IPS-20b (cell line): ENCODE results near the gene FBXW5.

Experiments used
- H3K27ac ChIP-seq: one replicate; pipeline ENCODE4 v1.5.1; 2013; ENCODE audit warnings: low read length
- H3K27me3 ChIP-seq: 2 replicates; pipeline ENCODE4 v1.6.1; 2013; ENCODE audit warnings: mild to moderate bottlenecking, low read length, inconsistent platforms; ENCODE audit not compliant: insufficient read depth
- H3K36me3 ChIP-seq: 2 replicates; pipeline ENCODE4 v1.6.1; 2013; ENCODE audit warnings: low read depth, mild to moderate bottlenecking, inconsistent platforms, low read length, moderate library complexity; ENCODE audit not compliant: insufficient read depth
- H3K4me1 ChIP-seq: 2 replicates; pipeline ENCODE4 v1.6.1; 2013; ENCODE audit warnings: mild to moderate bottlenecking, control low read depth, inconsistent platforms, low read length, moderate library complexity; ENCODE audit not compliant: insufficient read depth
- H3K4me3 ChIP-seq: 2 replicates; pipeline ENCODE4 v1.5.1; 2013; ENCODE audit warnings: mild to moderate bottlenecking, low read length, inconsistent platforms
- H3K9ac ChIP-seq: 2 replicates; pipeline ENCODE4 v1.6.1; 2013; ENCODE audit warnings: low read depth, mild to moderate bottlenecking, inconsistent platforms, low read length, moderate library complexity
- H3K9me3 ChIP-seq: 2 replicates; pipeline ENCODE4 v1.6.1; 2013; ENCODE audit warnings: mild to moderate bottlenecking, low read depth, low read length, inconsistent platforms; ENCODE audit not compliant: insufficient read depth

The FBXW5 gene

DNA sequence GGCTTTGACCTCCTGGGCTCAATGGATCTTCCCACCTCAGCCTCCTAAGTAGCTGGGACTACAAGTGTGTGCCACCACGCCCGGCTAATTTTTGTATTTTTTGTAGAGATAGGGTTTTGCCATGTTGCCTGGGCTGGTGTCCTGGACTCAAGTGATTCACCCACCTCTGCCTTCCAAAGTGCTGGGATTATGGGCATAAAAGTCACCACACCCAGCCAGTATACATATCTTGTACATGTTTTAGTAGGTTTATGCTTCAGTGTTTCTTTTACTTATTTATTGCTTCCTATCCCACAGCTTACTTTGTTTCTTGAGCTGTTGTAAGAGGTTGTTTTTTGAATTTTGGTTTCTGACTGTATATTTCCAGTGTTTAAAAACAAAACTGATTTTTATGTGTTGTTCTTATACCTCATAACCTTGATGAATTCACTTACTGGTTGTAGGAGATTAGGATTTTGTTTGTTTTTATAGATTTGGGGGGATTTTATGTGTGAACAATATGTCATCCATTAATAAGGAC lies 12.9 kb downstream of the FBXW5 start:
- Histone ChIP-seq H3K9me3 (no peaks in the 10 kb centered on the region), H3K27me3 (no peaks in the 10 kb centered on the region), H3K27ac (no peak overlapping the region), H3K4me1 (no peaks in the 10 kb centered on the region), H3K9ac (no peak overlapping the region), H3K36me3 (peaks cover 23% of the 10 kb centered on the region), H3K4me3 (no peak overlapping the region)

GRCh38 chr9:136930014-136930413 lies 14.5 kb downstream of the FBXW5 start:
- H3K9ac ChIP-seq = no peak overlapping the region
- H3K27ac ChIP-seq = no peak overlapping the region
- H3K27me3 ChIP-seq = no peaks in the 10 kb centered on the region
- no peak overlapping the region for H3K4me3 ChIP-seq
- no peaks in the 10 kb centered on the region for H3K9me3 ChIP-seq
- no peaks in the 10 kb centered on the region for H3K4me1 ChIP-seq
- H3K36me3 ChIP-seq = peaks cover 40% of the 10 kb centered on the region

- Histone ChIP-seq H3K9me3 (no peaks in the 10 kb centered on the region), H3K9ac (no peak overlapping the region), H3K4me3 (no peak overlapping the region), H3K36me3 (peaks cover 53% of the 10 kb centered on the region), H3K27me3 (no peaks in the 10 kb centered on the region), H3K27ac (no peak overlapping the region), H3K4me1 (no peaks in the 10 kb centered on the region)
These were observed 15.9 kb downstream of the FBXW5 start for GRCh38 chr9:136928591-136928990.

GRCh38 chr9:136927343-136928271 lies 16.9 kb downstream of the FBXW5 start:
- H3K27ac ChIP-seq = no peak overlapping the region

GRCh38 chr9:136926749-136927148 lies 17.8 kb downstream of the FBXW5 start:
- H3K9ac ChIP-seq = no peak overlapping the region
- no peaks in the 10 kb centered on the region for H3K9me3 ChIP-seq
- H3K36me3 ChIP-seq = peaks cover 60% of the 10 kb centered on the region
- no peak overlapping the region for H3K4me3 ChIP-seq
- H3K27ac ChIP-seq = no peak overlapping the region
- no peaks in the 10 kb centered on the region for H3K4me1 ChIP-seq
- no peaks in the 10 kb centered on the region for H3K27me3 ChIP-seq

More at GRCh38 chr9:136927343-136928271, 16.9 kb downstream of the FBXW5 start:
- no peak overlapping the region for H3K4me3 ChIP-seq
- H3K9ac ChIP-seq = no peak overlapping the region
- H3K9me3 ChIP-seq = no peaks in the 10 kb centered on the region
- H3K36me3 ChIP-seq = peaks cover 55% of the 10 kb centered on the region
- no peaks in the 10 kb centered on the region for H3K4me1 ChIP-seq
- H3K27me3 ChIP-seq = no peaks in the 10 kb centered on the region

- no peak overlapping the region for H3K27ac ChIP-seq
- no peaks in the 10 kb centered on the region for H3K9me3 ChIP-seq
- H3K27me3 ChIP-seq = no peaks in the 10 kb centered on the region
- no peak overlapping the region for H3K4me3 ChIP-seq
- peaks cover 60% of the 10 kb centered on the region for H3K36me3 ChIP-seq
- H3K4me1 ChIP-seq = no peaks in the 10 kb centered on the region
- H3K9ac ChIP-seq = no peak overlapping the region
These were observed 18.3 kb downstream of the FBXW5 start for GRCh38 chr9:136926154-136926704.

GRCh38 chr9:136925414-136926153 lies 19.0 kb downstream of the FBXW5 start:
- Histone ChIP-seq H3K4me1 (no peaks in the 10 kb centered on the region), H3K36me3 (peaks cover 66% of the 10 kb centered on the region), H3K4me3 (no peak overlapping the region), H3K9ac (no peak overlapping the region), H3K9me3 (no peaks in the 10 kb centered on the region), H3K27me3 (no peaks in the 10 kb centered on the region), H3K27ac (no peak overlapping the region)

- Histone ChIP-seq H3K9me3 (no peaks in the 10 kb centered on the region), H3K4me3 (no peak overlapping the region), H3K4me1 (no peaks in the 10 kb centered on the region), H3K27ac (no peak overlapping the region), H3K36me3 (peaks cover 75% of the 10 kb centered on the region), H3K9ac (no peak overlapping the region), H3K27me3 (no peaks in the 10 kb centered on the region)
These were observed 20.7 kb downstream of the FBXW5 start for GRCh38 chr9:136923881-136924280.

- Histone ChIP-seq H3K27me3 (no peaks in the 10 kb centered on the region), H3K4me1 (no peaks in the 10 kb centered on the region), H3K4me3 (no peak overlapping the region), H3K9ac (no peak overlapping the region), H3K9me3 (no peaks in the 10 kb centered on the region), H3K27ac (no peak overlapping the region), H3K36me3 (peaks cover 66% of the 10 kb centered on the region)
These were observed 22.0 kb downstream of the FBXW5 start for GRCh38 chr9:136922540-136922939.

- peaks cover 68% of the 10 kb centered on the region for H3K36me3 ChIP-seq
- no peak overlapping the region for H3K9ac ChIP-seq
- H3K27ac ChIP-seq = no peak overlapping the region
- H3K27me3 ChIP-seq = no peaks in the 10 kb centered on the region
- H3K4me3 ChIP-seq = no peak overlapping the region
- H3K4me1 ChIP-seq = no peaks in the 10 kb centered on the region
- H3K9me3 ChIP-seq = no peaks in the 10 kb centered on the region
These were observed 22.8 kb downstream of the FBXW5 start for GRCh38 chr9:136921718-136922117.

DNA sequence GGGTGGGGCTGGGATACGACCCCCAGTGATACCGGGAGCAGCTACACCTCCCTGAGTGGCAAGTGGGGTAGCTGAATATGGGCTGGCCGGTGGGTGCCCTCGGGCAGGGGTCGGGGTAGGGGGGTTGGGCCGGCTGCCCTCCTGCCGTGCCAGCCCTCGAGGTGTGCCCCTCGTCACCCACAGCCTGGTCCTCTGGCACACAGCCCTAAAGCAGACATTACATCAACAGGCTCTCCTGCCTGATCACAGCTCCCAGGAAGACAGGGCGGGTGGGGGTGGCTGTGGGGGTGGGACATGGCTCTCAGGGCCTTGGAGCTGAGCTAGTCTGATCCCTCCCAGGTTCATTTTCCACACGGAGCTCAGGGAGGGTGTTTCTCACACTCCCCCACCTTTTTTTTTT lies 23.2 kb downstream of the FBXW5 start:
- H3K9me3 ChIP-seq = no peaks in the 10 kb centered on the region
- no peaks in the 10 kb centered on the region for H3K27me3 ChIP-seq
- peaks cover 69% of the 10 kb centered on the region for H3K36me3 ChIP-seq
- no peak overlapping the region for H3K9ac ChIP-seq
- no peaks in the 10 kb centered on the region for H3K4me1 ChIP-seq
- no peak overlapping the region for H3K27ac ChIP-seq
- no peak overlapping the region for H3K4me3 ChIP-seq
